Inflammatory macrophage (primary cell): ENCODE results near the gene SIGLEC10.
"Not testable (repeated sequence)": the region's sequence is repeated elsewhere in the genome, so short reads cannot be mapped to it uniquely, and the experiment has no call there.

Experiments used
- DNase-seq, 2 donors: peaks; one replicate each; pipeline ENCODE4 v3.0.0-alpha.2; 2020 to 2022

The SIGLEC10 gene

GRCh38 chr19:51440052-51440451 lies 22.6 kb upstream of the SIGLEC10 start:
- DNase-seq, result no peak

GRCh38 chr19:51439021-51439465 lies 21.6 kb upstream of the SIGLEC10 start:
- peak; percentile 45 to 48 for DNase-seq

- peak; percentile 71 to 75 for DNase-seq
Observed at GRCh38 chr19:51434456-51434855, 17.0 kb upstream of the SIGLEC10 start.

- peak; percentile 49 to 64 for DNase-seq
Observed at GRCh38 chr19:51433043-51433442, 15.6 kb upstream of the SIGLEC10 start.

GRCh38 chr19:51431124-51431523 lies 13.7 kb upstream of the SIGLEC10 start:
- DNase-seq, result peak; percentile 87 to 94

- DNase-seq, result peak in 1 of 2 donors; percentile 44
Observed at GRCh38 chr19:51430221-51430620, 12.8 kb upstream of the SIGLEC10 start.

- DNase-seq, result peak; percentile 61 to 79
Observed at GRCh38 chr19:51427201-51427600, 9.8 kb upstream of the SIGLEC10 start.

- peak; percentile 92 for DNase-seq
Observed at GRCh38 chr19:51422053-51422448, 4.6 kb upstream of the SIGLEC10 start.

- peak in 1 of 2 donors; percentile 24 for DNase-seq
Observed at GRCh38 chr19:51421229-51422052, 4.0 kb upstream of the SIGLEC10 start.

GRCh38 chr19:51420511-51420910 lies 3.1 kb upstream of the SIGLEC10 start:
- not testable (repeated sequence) for DNase-seq

- DNase-seq, result no peak
Observed at GRCh38 chr19:51418707-51419106, 1.3 kb upstream of the SIGLEC10 start.

GRCh38 chr19:51417810-51418157 lies 342 bp upstream of the SIGLEC10 start:
- DNase-seq, result no peak

GRCh38 chr19:51416422-51416821 lies 1.0 kb downstream of the SIGLEC10 start:
- DNase-seq, result not testable (repeated sequence)

- no peak for DNase-seq
Observed at GRCh38 chr19:51415187-51415586, 2.3 kb downstream of the SIGLEC10 start.

GRCh38 chr19:51410950-51411748 lies 6.3 kb downstream of the SIGLEC10 start:
- no peak for DNase-seq

GRCh38 chr19:51407511-51408131 lies 9.8 kb downstream of the SIGLEC10 start:
- DNase-seq, result peak; percentile 89

GRCh38 chr19:51402117-51402516 lies 15.3 kb downstream of the SIGLEC10 start:
- DNase-seq, result no peak

GRCh38 chr19:51399936-51400335 lies 17.5 kb downstream of the SIGLEC10 start:
- not testable (repeated sequence) for DNase-seq

- no peak for DNase-seq
Observed at GRCh38 chr19:51399231-51399630, 18.2 kb downstream of the SIGLEC10 start.

GRCh38 chr19:51398096-51398704 lies 19.2 kb downstream of the SIGLEC10 start:
- peak; percentile 22 to 46 for DNase-seq

- DNase-seq, result not testable (repeated sequence)
Observed at GRCh38 chr19:51397453-51397852, 20.0 kb downstream of the SIGLEC10 start.

GRCh38 chr19:51396175-51396574 lies 21.3 kb downstream of the SIGLEC10 start:
- DNase-seq, result no peak
